ENCODE measurements around the gene TRIP11. TPM values are rescaled to one million over a fixed set of nuclear protein-coding genes. Genes with fewer than 3 reads are reported as not detected.

Gene TRIP11
- total RNA-seq, 4 donors from 2014 or later = 35.5 to 45.1 (median 41.7) TPM

DNA sequence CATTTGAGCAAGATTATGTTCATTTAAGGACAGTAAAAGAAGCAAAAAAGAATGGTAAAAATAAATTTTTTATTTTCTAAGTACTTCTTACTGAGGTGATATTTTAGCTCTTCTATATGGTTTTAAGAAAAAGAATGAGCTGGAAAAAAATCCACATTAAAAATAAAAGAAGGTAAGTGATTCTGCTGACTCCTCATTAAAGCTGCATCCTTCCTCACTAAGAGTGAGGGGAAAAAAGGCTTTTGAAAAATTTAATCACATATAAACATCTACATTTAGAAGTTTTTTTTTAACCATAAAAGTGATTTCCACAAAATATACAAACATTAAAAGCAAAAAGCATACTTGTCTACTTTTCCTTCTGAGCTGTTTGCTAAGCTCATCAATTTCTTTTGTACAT lies 64.1 kb downstream of the TRIP11 start:
- Histone ChIP-seq H3K27ac (no peak overlapping the region), H3K4me3 (replicated peaks in 1 of 3) (no peak overlapping the region), H3K4me1 (peaks cover 0 to 8% of the 10 kb centered on the region in 2 donors), H3K27me3 (no peaks in the 10 kb centered on the region), H3K9me3 (no peaks in the 10 kb centered on the region), H3K36me3 (peaks cover 0 to 23% of the 10 kb centered on the region in 2 donors)
- intact Hi-C loops (cut with DNase I) = no loop called here
- no peak for DNase-seq
- no peak for TF ChIP-seq POLR2A (IDR thresholded peaks at IDR 0.05)
- TF ChIP-seq, protein P1, sequence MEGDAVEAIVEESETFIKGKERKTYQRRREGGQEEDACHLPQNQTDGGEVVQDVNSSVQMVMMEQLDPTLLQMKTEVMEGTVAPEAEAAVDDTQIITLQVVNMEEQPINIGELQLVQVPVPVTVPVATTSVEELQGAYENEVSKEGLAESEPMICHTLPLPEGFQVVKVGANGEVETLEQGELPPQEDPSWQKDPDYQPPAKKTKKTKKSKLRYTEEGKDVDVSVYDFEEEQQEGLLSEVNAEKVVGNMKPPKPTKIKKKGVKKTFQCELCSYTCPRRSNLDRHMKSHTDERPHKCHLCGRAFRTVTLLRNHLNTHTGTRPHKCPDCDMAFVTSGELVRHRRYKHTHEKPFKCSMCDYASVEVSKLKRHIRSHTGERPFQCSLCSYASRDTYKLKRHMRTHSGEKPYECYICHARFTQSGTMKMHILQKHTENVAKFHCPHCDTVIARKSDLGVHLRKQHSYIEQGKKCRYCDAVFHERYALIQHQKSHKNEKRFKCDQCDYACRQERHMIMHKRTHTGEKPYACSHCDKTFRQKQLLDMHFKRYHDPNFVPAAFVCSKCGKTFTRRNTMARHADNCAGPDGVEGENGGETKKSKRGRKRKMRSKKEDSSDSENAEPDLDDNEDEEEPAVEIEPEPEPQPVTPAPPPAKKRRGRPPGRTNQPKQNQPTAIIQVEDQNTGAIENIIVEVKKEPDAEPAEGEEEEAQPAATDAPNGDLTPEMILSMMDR (IDR thresholded peaks at IDR 0.05) = no peak

DNA sequence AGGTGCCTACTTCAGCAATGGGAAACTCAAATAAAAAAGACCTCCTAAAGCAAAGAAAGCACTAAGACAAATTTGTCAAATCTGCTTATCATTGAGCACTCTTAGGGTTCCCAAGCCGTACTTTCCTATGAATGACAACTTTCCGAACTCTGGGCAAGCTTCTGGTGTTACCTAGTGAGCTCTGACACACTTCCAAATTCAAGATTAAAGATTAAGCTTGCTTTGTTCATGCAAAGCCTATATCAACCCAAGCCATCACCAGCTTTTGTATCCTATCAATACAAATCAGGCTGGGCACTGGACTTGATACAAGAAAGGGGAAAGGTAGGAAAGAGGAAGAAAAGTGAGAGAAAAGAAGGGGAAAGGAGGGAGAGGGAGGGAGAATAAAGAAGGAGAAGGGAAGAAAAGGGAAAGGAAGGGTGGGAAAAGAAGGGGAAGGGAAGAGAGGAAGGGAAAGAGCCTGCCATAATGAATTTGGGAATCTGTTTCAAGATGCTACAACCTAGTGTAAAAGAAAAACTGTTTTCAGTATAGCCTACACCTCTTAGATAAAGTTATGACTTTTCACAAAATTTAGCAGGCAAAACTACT lies 68.6 kb downstream of the TRIP11 start:
- WGBS, 2 donors = 94 to 96% methylated on average over 2 of the region's 2 CpGs
- Histone ChIP-seq H3K27me3 (no peaks in the 10 kb centered on the region), H3K4me3 (replicated peaks in 1 of 3) (no peak overlapping the region), H3K36me3 (peaks cover 9 to 51% of the 10 kb centered on the region in 2 donors), H3K27ac (no peak overlapping the region), H3K4me1 (no peaks in the 10 kb centered on the region), H3K9me3 (no peaks in the 10 kb centered on the region)
- intact Hi-C loops (cut with DNase I) = no loop called here
- no peak for DNase-seq
- TF ChIP-seq, protein P1 (IDR thresholded peaks at IDR 0.05) = no peak
- TF ChIP-seq POLR2A (IDR thresholded peaks at IDR 0.05) = no peak

DNA sequence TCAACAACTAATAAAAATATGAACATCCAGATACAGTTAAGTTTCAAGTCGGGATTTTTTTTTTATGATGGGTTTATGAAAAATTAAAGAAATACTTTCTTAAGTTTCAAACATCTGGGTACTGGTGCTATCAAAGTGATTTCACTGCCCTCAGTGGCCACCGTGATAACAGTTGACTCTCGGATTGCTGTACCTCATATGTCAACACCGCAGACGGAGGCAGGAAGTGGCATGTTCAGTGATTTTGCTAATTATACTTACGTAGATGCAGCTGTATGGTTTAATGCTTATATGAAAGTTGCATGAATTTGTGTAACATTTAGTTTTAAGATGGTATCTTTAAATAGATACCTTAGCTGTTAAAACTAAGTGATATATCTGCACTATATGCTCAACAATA lies 71.6 kb downstream of the TRIP11 start:
- H3K4me3 ChIP-seq (replicated peaks in 1 of 3) = no peak overlapping the region
- no peak for DNase-seq
- 85 to 88% methylated on average over 6 of the region's 6 CpGs for WGBS, 2 donors
- H3K4me1 ChIP-seq = no peaks in the 10 kb centered on the region
- no peaks in the 10 kb centered on the region for H3K27me3 ChIP-seq
- H3K36me3 ChIP-seq = peaks cover 9 to 37% of the 10 kb centered on the region in 2 donors
- no peak overlapping the region for H3K27ac ChIP-seq
- TF ChIP-seq, protein P1 (IDR thresholded peaks at IDR 0.05) = no peak
- intact Hi-C loops (cut with DNase I) = no loop called here
- no peaks in the 10 kb centered on the region for H3K9me3 ChIP-seq

DNA sequence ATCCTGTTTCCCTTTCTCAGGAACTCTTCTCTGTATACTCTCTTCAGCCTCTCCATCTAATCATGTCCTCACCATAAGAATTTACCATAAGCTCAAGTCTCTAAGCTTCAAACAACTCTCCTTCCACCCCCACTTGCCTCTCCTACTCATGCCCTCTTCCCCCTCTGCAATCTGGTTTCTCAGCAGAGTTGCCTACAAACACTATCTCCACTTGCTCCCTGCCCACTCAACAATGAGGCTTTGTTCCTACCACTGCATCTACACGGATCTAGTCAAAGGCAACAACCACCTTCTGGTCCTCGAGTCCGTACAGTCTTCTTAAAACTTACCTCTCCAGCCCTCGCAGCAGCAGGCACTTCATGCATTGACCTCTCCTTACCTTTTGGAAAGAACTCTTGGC lies 75.1 kb downstream of the TRIP11 start:
- H3K27ac ChIP-seq = no peak overlapping the region
- 36 to 48% methylated on average over 4 of the region's 4 CpGs for WGBS, 2 donors
- no peak overlapping the region for H3K4me3 ChIP-seq (replicated peaks in 1 of 3)
- H3K9me3 ChIP-seq = no peaks in the 10 kb centered on the region
- H3K36me3 ChIP-seq = peaks cover 3 to 18% of the 10 kb centered on the region in 2 donors
- H3K27me3 ChIP-seq = no peaks in the 10 kb centered on the region
- no peaks in the 10 kb centered on the region for H3K4me1 ChIP-seq
- intact Hi-C loops (cut with DNase I) = no loop called here
- DNase-seq = no peak
- TF ChIP-seq POLR2A (IDR thresholded peaks at IDR 0.05) = no peak
- TF ChIP-seq, protein P1 (IDR thresholded peaks at IDR 0.05) = no peak

DNA sequence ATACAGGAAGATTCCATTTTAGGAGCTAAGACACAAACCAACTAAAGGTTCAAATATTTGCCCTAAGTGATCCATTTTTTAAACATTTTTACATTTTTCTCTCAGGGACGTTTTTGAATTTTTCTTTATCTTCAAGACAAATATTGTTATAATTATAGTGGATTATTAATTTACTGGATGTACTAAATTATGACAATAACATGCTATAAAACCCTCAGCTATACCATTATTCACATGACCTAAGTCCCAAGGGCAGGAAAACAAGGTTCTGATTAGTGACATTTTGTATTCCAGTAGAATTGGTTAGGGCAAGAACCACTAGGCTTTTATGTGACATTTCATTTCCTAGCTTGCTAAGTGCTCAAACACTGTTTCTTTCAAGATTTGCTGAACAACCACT lies 75.8 kb downstream of the TRIP11 start:
- TF ChIP-seq POLR2A (IDR thresholded peaks at IDR 0.05) = no peak
- TF ChIP-seq, protein P1 (IDR thresholded peaks at IDR 0.05) = no peak
- Histone ChIP-seq H3K27me3 (no peaks in the 10 kb centered on the region), H3K4me1 (no peaks in the 10 kb centered on the region), H3K4me3 (replicated peaks in 1 of 3) (no peak overlapping the region), H3K27ac (no peak overlapping the region), H3K9me3 (no peaks in the 10 kb centered on the region), H3K36me3 (peaks cover 0 to 11% of the 10 kb centered on the region in 2 donors)
- intact Hi-C loops (cut with DNase I) = no loop called here
- DNase-seq = no peak
- WGBS, 2 donors = 71 to 79% methylated on average over 1 of the region's 1 CpG
